NCI-H460 (cell line): Measurements from ENCODE around the gene AQP11. TPM values are rescaled to one million over a fixed set of nuclear protein-coding genes. Genes with fewer than 3 reads are reported as not detected.
"Not testable (repeated sequence)": the region's sequence is repeated elsewhere in the genome, so short reads cannot be mapped to it uniquely, and the experiment has no call there.

Source experiments
- DNase-seq: peaks from one replicate; pipeline ENCODE4 v3.0.0-alpha.2; 2016; ENCODE audit warnings: low read depth; ENCODE audit errors: extremely low read depth
- total RNA-seq: library from RNA; depleted of rRNA; stranded (reverse); fragments of >200 nt; shearing (Covaris generic); gene quantifications from 2 replicates; pipeline ENCODE4 v1.2.3, GENCODE V29; 2014

Gene AQP11
- total RNA-seq, 1 experiment from 2014 or later = 0.52 TPM

DNA sequence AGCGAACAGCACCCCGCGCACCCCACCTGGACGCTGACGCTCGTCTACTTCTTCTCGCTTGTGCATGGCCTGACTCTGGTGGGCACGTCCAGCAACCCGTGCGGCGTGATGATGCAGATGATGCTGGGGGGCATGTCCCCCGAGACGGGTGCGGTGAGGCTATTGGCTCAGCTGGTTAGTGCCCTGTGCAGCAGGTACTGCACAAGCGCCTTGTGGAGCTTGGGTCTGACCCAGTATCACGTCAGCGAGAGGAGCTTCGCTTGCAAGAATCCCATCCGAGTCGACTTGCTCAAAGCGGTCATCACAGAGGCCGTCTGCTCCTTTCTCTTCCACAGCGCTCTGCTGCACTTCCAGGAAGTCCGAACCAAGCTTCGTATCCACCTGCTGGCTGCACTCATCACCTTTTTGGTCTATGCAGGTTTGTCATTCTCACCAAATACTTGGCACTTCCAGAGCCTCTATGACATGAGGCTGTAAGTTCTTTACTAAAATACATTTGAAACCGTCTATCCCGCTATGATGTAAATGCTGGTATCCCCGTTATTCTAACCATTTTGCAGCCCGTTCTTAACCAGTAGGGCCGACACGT is 535 bp downstream of the AQP11 start:
- DNase-seq = no peak

DNA sequence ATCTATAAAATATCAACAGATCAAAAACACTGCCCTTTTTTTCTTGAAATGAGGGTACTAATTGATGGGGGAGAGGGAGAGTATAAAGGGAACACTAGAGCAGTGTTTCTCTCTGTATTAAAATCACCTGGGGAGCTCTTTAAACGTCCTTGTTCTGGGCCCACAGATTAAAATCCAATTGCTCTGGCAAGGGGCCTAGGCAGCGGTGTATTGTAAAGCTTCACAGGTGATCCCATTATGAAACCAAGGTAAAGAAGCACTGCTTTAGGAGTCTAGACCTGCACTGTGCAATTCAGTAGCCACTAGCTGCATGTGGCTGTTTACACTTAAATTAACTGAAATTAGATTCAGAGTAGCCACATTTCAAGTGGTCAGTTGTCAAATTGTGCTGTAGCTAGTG is 3.0 kb downstream of the AQP11 start:
- DNase-seq = no peak

DNA sequence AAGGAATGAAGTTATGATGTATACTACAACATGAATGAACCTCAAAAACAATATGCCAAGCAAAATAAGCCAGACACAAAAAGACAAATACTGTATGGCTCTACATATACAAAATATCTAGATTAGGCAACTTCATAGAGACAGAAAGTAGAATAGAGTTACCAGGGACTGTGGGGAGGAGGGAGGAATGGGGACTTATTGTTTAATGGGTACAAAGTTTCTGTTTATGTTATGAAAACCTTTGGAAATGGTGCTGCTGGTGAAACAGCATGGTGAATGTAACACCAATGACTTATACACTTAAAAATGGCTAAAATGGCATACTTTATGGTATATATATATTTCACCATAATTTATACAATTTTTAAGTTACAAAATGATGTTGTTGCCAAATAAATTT is 4.1 kb downstream of the AQP11 start:
- DNase-seq = no peak

DNA sequence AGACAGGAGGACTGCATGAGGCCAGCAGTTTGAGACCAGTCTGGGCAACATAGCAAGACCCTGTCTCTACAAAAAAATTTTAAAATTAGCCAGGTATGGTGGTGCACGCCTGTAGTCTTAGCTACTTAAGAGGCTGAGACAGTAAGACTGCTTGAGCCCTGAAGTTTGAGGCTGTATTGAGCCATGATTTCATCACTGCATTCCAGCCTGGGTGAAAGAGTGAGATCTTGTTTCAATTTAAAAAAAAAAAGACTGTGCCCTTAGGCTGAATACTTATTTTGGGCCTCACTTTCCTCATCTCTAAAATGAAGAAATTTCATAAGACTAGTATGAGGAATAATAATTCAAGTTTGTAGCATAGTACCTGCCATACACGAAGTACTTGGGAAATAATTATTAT is 6.9 kb downstream of the AQP11 start:
- DNase-seq = no peak

DNA sequence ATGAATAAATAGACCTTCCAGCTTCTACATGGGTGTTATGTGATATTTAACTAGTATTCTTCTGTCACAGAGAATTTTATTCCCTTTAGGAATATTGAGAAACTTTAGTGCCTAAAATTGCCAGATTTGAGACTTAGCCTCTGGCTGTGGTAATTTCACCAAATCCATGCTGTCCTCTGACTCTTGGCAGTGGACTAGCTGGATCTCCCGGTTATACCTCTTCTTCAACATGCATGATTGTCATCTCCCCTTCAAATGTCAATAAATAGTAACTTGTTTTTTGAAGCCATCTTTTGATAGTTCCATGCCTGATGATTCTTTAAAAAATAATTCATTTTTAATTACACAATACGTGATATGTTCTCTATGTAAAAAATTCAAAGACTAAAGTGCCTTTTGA is 8.4 kb downstream of the AQP11 start:
- DNase-seq = no peak

DNA sequence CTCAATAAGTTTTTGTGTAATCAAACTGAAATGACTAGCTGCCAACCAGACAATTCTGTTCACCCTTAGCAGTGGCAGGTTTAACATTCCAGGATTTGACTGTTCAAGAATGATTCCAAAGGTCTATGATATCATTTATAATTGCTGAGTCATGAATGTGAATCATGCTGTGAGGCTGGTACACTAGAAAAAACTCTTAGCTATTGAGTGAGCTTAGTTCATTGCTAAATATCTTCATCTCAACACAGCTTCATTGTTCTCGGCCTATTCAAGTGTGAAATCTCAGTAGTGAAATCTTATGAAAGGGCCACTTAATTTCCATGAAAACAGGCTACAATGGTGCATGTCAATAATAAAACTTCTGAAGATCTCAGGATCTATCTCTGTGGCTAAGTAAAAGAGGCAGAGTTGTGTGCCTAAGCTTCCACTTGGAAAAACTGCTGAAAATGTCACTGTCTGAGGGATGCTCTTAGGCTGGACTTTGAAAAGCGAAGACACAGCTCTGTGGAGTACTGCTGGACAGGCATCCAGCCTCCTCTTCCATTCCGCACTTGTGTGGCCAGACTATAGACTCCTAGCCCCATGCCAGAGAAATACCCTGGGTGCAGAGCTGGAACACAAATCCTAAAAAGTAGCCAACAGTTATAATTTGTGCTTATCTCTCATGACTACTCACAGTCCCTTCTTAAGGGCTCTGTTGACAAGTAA is 12.8 kb downstream of the AQP11 start:
- DNase-seq = peak; percentile 59

DNA sequence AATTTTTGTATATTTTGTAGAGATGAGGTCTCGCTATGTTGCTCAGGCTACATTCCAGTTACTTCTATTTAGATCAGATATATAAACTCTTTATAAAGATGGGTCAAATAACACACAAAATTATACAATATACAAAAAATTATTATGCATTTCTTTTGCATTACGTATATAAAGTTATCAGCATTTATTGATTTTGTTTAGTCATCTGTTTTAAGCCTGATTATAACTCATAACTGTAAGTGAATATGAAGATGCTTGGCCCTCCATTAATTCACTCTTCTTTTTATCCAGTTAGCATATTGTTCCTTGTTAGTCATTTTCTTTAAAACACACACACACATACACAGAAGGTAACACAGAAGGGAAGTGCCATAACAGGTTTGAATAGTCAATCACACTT is 14.5 kb downstream of the AQP11 start:
- DNase-seq = no peak

DNA sequence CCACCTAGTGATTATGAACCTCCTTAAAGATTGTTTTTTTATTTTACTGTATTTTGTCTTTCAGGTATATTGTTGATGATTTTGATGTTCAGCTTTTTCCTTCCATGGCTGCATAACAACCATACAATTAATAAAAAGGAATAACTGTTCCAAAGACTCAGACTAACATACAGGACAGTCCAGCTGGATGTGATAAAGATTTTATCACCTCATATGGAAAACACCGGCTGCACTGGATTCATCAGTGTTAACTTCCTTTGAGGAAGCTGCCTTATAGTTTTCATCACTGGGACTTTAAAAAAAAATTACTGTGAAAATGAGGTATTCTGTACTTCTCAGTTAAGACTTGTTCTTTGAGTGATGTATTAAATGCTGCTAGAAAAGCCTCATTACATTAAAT is 19.5 kb downstream of the AQP11 start:
- DNase-seq = no peak

DNA sequence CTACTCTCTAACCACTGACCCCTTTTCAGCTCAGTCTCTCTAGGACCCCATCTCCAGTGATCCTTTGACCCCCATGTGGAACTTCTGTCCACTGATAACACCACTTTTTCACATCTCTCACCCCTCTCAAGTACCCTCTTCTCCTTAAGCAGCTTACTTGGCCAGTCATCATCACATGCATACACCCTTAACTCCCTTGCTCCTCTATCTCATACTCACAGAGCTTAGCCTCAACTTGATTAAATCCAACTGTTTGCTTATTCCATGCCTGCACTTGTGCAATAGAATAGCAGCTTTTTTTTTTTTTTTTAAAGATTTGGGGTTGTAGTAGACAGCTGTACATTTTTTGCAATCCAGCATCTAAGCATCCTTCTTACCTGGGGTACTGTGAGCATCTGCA is 22.2 kb downstream of the AQP11 start:
- DNase-seq = no peak

DNA sequence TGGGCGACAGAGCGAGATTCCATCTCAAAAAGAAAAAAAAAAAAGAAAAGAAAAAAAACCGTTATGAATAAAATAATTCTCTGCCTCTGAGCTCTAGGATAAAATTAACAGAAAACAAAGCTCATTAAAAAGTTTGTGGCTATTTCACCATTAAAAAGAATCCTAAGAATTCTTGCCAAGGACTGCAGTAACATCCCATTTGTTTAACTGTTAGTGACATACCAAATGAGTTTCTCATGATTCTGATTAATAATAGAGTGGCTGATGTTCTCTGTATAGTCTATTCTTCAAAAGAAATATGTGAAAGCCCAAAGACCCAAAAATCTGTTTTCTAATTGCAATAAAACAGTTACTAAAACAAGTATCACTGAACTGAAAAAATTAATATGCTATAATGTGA is 28.1 kb downstream of the AQP11 start:
- no peak for DNase-seq

DNA sequence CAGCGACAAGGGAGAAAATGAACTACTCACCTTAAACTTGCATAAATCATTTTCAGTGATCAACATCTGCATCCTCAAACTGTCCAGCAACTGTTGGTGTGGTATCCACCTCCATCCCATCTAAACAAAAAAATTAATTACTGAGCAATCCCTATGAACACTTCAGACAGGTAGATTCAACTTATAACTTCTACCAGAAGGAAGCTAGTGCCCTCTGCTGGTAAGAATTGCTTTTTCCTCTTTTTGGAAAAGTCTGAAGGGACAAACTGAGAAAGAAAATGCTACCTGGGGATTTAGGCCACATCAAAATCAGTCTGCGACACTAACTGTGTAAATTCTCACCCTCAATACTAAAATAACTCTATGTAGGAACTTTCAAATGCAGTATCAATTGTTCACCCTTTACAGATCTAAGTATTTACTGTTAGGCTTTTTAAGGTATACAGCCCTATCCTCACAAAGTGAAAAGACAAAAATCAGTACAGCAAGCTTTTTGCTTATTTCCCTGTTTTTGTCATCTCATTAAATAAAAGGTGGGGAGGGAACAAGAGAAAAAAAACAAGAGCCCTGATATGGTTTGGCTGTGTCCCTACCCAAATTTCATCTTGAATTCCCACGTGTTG is 29.9 kb downstream of the AQP11 start:
- DNase-seq = peak; percentile 39

DNA sequence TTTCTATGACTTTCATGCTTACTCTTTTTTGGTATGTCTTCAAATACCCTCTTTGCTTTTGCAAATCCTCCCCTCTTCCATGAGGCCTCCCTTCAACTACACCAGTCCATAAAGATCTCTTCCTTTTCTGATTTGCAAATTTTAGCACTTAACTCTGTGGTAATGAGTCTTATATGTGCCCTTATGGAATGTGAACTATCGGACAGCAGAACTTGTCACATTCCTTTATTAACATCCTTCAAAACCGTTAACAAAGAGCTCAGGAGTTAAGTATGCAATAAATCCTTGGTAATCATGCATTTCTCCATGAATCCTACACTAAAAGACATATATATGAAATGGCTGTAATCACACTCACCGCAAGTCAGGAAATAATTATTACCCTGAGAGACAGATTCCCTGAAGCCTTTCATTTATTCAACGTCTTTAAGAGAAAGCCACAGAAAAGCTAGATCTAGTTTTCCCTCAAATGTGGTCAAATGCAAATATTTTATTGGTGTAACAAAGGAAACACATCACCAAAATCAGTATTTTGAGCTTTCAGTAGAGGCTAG is 40.5 kb downstream of the AQP11 start:
- DNase-seq = no peak

DNA sequence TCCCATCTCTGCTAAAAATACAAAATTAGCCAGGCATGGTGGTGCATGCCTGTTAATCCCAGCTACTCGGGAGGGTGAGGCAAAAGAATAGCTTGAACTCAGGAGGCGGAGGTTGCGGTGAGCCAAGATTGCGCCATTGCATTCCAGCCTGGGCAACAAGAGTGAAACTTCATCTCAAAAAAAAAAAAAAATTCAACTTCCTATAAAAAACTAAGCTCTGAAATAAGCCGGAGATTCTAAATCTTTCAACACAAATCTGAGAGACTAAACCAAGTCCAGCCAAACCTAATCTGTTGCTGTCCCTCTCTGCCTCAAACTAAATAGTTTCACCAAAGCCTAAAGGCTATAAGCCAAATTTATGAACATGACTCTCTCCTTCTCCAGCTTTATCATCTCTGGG is 44.2 kb downstream of the AQP11 start:
- not testable (repeated sequence) for DNase-seq

DNA sequence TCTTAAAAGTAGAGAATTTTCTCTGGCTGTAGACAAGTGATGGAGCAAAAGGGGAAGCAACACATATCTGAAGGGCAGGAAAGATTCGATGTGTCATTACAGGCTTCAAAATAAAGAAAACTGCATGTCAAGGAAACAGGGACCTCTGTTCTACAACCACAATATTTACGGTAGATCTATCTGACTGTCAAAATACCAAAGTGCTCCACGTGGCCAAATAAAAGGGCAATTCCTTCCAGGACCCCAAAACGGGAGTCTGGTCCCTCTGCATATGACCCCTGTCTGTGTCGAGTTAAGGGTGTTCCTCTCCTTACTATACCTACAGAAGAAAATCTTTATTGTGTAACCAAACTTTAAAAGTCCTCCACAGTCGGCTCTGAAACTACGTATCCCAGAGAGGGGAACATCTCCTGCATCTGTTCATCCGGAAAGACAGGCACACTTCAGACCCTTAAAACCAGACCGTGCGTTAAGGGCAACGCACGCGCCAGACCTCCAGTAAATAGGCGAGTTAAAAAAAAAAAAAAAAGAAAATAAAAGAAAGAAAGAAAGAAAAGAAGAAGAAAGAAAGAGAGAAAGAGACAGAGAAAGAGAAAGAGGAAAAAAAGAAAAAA is 47.1 kb downstream of the AQP11 start:
- no peak for DNase-seq

DNA sequence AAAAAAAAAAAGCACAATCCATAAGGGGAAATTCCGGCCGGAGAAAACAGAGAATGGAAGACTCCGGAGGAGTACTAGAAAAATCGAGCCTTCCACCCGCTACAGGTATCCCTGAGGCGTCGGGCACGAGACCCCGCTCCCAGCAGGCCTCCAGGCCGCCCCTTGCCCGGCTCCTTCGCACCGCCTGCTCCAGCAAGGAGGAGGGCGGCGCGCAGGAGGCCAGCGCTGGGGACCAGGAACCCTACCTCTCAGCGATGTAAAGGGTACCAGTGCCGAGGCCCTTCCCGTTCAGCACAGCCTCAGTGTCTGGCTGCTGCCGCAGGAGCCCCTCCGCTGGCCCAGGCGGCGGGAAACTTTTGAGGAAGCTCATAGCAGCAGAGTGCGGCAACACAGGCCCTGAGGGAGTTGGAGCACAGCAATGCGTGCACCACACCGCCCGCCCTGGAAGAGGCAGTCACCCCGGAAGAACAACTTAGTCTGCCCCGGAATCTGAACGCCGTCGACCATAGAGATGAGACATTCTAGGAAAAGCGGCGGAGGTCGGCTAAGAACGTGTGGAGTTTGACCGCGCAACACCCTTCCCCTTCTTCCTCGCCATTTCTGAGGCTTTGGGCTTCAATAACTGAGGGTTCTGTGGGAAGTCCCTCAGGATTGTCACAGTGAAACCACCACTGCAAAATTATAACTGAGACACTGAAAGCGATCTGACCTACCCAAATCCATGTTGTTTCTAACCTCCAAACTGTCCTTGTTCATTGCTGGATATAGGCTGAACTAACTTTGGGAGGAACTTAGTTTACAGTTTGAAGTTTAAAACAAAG is 47.8 kb downstream of the AQP11 start, which contains the start of gene CLNS1A:
CLNS1A (minus strand) TSS at position 450 of the 821 bp plus-strand sequence; CDS start at position 370, 80 bp downstream.
- peak; percentile 79 for DNase-seq

DNA sequence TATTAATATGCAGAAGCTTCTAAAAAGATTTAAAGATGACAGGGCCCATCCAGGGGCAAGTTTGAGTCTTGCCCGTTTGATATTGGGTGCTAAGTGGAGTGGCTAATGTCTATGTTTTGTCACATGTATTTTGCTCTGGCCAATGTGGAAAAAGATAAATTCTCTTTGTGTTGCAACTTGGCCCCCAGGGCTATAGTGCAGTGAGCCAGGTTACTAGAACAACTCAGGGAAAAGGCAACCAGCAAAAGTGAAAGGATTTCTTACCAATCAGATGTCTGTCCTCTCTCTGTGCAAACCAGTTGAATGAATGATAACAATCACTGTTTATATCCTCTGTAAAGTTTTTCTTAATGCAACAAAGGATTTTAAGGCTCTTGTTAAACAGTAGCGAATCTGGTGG is 52.5 kb downstream of the AQP11 start:
- no peak for DNase-seq

DNA sequence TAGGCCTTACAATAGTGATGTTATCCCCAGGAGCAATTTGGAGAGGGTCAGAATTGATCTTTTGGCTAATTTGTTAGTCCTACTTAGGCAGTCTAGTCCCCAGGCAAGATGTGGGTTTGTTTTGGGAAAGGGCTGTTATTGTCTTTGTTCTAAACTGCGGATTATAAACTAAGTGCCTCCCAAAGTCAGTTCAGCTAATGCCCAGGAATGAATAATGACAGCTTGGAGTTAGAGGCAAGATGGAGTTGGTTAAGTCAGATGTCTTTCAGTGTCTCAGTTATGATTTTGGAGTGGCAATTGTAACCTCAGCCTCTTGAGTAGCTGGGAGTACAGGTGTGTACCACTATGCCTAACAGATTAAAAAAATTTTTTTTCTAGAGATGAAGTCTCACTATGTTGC is 55.1 kb downstream of the AQP11 start:
- DNase-seq = no peak

DNA sequence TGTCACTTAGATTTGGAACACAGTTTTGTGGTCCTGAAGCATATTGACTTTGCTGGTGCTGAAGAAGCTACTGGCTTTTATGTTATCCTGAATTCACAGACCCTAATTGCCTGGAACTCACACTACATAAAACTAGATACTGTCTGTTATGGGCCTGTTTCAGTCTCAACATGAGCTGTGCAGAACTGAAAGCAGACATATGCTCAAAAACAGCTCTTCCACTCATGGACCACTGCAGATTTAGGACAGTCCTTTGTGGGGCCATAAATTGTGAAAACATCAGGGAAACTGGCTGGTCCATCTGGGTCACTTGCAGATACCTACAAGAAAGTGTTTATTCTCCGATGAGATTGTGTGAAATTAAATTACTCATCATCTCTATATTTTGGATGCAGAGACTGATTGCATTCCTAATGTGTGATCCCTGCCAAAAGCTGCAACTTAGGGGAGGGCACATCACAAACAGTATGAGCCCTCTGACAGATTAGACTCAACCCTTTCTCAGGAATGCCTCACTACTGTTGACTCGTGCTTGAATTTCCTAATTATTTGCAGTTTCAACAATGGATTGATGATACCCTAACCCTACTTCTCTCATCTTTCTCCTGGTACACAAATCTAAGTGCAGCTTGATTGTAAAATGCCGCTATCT is 58.0 kb downstream of the AQP11 start:
- DNase-seq = no peak

DNA sequence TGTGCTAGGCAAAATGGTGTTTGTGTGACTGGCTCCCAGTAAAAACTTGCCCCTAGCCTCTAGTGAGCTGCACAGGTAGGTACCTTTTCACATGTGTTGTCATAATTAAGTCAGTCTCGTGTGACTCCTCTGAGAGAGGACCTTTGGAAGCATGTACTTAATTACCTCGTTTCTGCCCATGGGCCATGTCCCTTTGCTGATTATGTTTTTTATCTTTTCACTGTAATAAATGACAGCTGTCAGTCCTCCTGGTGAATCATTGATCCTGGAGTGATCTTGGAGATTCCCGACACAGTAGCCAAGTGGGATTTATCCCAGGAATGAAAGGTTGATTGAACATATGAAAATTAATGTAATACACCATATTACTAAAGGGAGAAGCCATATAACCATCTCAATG is 60.4 kb downstream of the AQP11 start:
- no peak for DNase-seq
